ENCODE measurements around the gene CX3CL1. TPM values are rescaled to one million over a fixed set of nuclear protein-coding genes. Genes with fewer than 3 reads are reported as not detected.

The CX3CL1 gene
- total and polyA plus RNA-seq, 9 of the 15 experiments (the other 6 are each of a cell fraction or from before 2014, with no cell fraction given): 0.09 TPM; not detected in 8

DNA sequence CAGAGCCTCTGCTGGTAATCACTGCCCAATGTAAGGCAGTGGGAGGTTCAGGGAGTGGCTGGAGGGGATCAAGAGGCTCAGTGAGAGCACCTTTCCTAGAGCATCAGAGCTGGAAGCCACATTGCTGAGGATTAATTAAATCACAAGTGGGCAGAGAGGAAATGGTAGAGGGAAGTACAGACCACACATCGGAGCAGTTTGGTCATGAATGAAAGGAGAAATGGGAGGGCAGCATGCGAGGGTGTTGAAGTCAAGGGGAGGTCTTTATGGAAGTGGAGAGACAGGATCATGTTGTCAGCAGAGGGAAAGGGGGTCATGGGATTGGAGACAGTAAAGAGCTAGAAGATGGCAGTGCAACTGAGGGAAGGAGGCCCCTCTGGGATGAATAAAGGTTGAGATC, 34.6 kb downstream of the CX3CL1 start:
- no peak overlapping the region for H3K4me3 ChIP-seq
- in situ Hi-C loops (cut with MboI): no loop called here
- no peaks in the 10 kb centered on the region for H3K36me3 ChIP-seq (ENCODE audit: control insufficient read depth, insufficient read depth, low read length)
- no peak overlapping the region for H3K9ac ChIP-seq (ENCODE audit: insufficient read depth in 1 of 2, low read depth in 2 of 2, low read length in 2 of 2)
- TF ChIP-seq HDGF (IDR thresholded peaks at IDR 0.05) (no peak), MAFG (tag; conservative IDR thresholded peaks at IDR 0.05) (no peak), SMARCB1 (IDR thresholded peaks at IDR 0.05; ENCODE audit: insufficient read length, low read depth) (no peak), ZKSCAN1 (IDR thresholded peaks at IDR 0.05; ENCODE audit: low read depth, low read length) (no peak), LCOR (CRISPR knock-in tag; IDR thresholded peaks at IDR 0.05) (no peak), FOSL1 (tag; conservative IDR thresholded peaks at IDR 0.05) (no peak)
- H4K20me1 ChIP-seq (replicated peaks; ENCODE audit: control insufficient read depth, insufficient read depth, low read length): no peaks in the 10 kb centered on the region
- no peak overlapping the region for H2AFZ ChIP-seq (ENCODE audit: low read depth, low read length)
- 0% methylated on average over 2 of the region's 2 CpGs for WGBS (ENCODE audit: insufficient coverage, low coverage, missing lambda C conversion rate)
- peaks cover 8 to 48% of the 10 kb centered on the region in 2 experiments; a peak in 4 of 5 replicates for H3K27me3 ChIP-seq (ENCODE audit: control insufficient read depth in 2 of 2, insufficient read depth in 2 of 2, low read length in 2 of 2)
- DNase-seq (ENCODE audit: extremely low read depth in 1 of 4, low spot score in 3 of 4) (no peak), ATAC-seq (no peak), FAIRE-seq (no peak)
- ChIA-PET POLR2A (interaction anchor here (0.6 kb wide), 1 partner anchor 51 kb away, joined by 3 read pairs; no protein-coding TSS in a partner anchor), CTCF (ENCODE audit: low intra/inter-chr PET ratio) (no interaction called here)
- no peaks in the 10 kb centered on the region for H3K9me3 ChIP-seq (replicated peaks; ENCODE audit: control insufficient read depth, insufficient read depth, low read depth, low read length)
- no TSS peak for BruUV-seq (replicated peaks)
- no peaks in the 10 kb centered on the region for H3K9me1 ChIP-seq (ENCODE audit: control insufficient read depth, insufficient read depth, low read length)
- H3K79me2 ChIP-seq (ENCODE audit: control insufficient read depth, insufficient read depth, low read length): no peaks in the 10 kb centered on the region
- H3K27ac ChIP-seq (ENCODE audit: extremely low read depth, low read depth, low read length): no peak overlapping the region
- intact Hi-C loops (cut with micrococcal nuclease): no loop called here
- H3K4me2 ChIP-seq (ENCODE audit: insufficient read depth, low read length): no peak overlapping the region
- peaks cover 0 to 5% of the 10 kb centered on the region in 2 experiments; a peak in 1 of 5 replicates for H3K4me1 ChIP-seq (replicated peaks in 1 of 2; ENCODE audit: control insufficient read depth in 2 of 2, insufficient read depth in 2 of 2, low read length in 2 of 2)

All from K562 (cell line).